Amygdala (tissue), 56 donors: Measurements from ENCODE around the gene YIPF2.
"Not testable (repeated sequence)": the region's sequence is repeated elsewhere in the genome, so short reads cannot be mapped to it uniquely, and the experiment has no call there.

Experiments used
- DNase-seq, 56 donors: peaks; one replicate each; lab custom pipeline; 2025; lab: John Stamatoyannopoulos, UW

YIPF2 gene

DNA sequence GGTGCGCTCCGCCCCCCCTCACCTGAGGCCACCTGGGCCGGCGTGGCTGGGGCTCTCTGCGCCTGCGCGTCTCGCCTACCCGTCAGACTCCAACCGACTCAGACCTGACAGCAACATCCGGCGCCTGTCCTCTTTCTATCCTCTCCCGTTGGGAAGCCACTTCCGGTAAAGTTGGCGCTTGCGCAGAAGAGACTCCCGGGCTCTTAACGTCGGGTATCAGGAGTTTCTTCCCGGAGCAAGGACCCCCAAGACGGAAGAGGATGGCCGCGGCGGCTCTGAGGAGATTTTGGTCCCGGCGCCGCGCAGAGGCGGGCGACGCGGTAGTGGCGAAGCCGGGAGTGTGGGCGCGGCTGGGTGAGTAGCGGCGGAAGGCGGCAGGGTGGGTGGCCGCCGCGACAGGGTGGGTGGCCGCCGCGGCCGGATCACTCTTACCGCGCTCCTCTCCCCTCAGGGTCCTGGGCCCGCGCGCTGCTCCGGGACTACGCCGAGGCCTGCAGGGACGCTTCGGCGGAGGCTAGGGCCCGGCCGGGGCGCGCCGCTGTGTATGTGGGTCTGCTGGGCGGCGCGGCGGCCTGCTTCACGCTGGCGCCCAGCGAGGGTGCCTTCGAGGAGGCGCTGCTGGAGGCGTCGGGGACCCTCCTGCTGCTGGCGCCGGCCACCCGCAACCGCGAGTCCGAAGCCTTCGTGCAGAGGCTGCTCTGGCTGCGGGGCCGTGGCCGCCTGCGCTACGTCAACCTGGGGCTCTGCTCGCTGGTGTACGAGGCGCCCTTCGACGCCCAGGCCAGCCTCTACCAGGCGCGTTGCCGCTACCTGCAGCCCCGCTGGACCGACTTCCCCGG lies at the start of gene YIPF2, which contains the start of gene TIMM29:
YIPF2 (minus strand) TSS at position 77 of the 839 bp plus-strand sequence. CDS start 229 bp downstream, outside the sequence.
TIMM29 (plus strand) TSS at position 249 of the 839 bp plus-strand sequence; CDS start at position 261, 12 bp downstream.
- peak; percentile 32 to 98 (median 94) for DNase-seq

DNA sequence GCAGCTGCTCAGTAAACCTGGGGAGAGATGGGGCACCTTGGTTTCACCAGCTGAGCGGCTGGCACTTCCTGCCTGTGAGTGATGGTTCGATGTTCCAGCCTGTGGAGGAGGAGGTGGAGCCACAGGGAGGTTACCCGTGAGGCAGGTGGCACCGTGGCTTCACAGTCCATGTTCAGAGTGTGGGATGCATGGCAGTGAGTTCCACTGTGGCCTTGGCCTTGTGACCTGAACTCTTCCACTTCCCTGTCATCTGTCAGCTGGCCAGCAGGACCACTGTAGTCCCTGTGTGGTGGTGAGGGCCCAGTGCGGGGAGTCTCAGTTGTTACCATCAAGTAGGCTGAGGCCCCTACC lies 49.3 kb upstream of the YIPF2 start:
- no peak for DNase-seq

DNA sequence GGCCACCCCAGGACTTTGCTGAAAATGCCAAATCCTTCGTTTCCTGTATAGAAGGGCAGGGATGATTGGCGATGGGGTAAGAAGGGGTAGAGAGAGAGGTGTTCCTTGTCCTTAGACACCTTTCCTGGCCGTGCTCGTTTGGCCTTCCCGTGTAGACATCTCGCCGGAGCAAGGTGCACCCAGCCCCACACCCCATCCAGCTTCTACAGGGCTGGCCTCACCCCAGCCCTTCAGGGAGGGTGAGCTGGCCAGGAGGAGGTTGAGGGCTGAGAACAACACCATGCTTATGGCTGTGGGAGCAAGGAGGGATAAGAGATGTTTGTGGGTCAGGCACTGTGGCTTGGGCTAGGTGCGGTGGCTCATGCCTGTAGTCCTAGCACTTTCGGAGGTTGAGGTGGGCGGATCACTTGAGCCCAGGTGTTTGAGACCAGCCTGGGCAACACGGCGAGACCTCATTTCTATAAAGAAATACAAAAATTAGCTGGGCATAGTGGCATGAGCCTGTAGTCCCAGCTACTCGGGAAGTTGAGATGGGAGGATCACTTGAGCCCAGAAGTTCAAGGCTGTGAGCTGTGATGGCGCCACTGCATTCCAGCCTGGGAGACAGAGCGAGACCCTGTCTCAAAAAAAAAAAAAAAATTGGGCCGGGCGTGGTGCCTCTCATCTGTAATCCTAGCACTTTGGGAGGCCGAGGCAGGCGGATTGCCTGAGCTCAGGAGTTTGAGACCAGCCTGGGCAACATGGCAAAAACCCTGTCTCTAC lies 47.9 kb upstream of the YIPF2 start:
- no peak for DNase-seq

DNA sequence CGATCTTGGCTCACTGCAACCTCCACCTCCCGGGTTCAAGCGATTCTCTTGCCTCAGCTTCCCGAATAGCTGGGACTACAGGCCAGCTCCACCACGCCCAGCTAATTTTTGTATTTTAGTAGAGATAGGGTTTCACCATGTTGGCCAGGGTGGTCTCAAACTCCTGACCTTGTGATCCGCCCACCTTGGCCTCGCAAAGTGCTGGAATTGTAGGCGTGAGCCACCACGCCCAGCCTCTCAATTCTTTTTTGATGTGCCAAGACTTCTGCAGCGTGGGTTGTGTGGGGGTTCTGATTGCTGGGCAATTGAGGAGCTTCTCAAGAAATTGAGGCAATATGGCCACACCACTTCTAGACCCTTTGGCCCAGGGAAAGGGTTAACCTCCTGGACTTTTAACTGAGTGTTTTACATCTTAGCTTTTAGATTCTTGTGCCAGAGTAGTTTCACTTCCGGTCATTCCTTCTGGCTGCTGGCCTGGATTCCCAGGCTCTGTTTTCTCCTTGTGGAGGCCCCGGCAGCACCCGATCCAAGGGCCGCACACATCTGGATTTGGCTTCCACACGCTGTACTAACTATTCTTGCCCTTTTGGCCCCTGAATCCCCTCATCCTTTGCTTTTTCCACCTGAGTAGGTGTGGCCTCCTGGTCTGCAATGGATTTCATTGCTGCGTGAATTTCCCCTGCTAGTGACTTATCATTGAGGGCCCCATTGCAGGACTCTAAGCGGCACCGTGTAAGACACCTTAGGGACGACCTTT lies 47.1 kb upstream of the YIPF2 start:
- peak in 1 of 56 donors; percentile 11 for DNase-seq

DNA sequence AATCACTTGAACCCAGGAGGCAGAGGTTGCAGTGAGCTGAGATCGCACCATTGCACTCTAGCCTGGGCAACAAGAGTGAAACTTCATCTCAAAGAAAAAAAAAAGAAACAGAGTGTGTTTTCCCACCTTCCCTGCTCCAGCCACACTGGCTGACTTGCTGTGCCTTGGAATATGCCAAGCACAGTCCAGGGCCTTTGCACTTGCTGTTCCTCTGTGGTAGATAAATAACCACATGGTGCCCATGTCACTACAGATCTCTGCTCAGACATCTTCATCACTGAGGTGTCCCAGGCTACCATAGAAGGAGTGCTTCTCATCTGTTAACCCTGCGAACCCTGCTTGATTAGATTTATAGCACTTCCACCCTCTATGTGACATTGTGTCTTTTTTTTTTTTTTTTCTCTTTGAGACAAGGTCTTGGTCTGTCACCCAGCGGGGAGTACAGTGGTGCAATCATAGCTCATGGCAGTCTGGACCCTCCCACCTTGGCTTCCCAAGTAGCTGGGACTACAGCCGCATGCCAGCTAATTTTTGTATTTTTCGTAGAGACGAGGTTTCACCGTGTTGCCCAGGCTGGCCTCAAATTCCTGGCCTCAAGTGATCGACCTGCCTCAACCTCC lies 42.8 kb upstream of the YIPF2 start:
- DNase-seq, result no peak

DNA sequence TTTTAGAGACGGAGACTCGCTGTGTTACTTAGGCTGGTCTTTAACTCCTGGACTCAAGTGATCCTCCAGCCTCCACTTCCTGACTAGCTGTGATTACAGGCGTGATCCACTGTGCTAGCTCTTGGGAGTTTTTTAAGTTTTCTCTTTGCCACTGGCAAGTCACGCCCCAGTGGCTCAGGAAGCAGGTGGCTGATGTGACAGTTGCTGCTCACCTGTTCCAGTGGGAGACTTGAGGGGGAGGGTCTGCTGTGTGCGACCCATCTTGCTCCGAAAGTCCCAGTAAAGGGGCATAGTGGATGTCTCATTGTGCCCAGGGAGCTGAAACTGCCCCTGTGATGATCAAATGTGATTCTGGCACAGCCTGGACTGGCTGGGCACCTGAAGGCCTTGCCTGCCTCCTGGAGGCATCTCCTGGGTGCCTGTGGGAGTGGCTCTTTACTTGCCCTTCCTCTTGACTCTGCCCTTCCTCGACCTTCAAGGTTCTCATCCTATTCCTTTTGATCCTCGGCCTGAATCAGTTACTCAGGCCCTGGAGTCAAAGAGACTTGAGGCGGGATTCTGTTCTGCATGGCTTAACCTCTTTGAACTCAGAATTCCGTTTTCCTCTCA lies 40.2 kb upstream of the YIPF2 start:
- DNase-seq, result no peak

DNA sequence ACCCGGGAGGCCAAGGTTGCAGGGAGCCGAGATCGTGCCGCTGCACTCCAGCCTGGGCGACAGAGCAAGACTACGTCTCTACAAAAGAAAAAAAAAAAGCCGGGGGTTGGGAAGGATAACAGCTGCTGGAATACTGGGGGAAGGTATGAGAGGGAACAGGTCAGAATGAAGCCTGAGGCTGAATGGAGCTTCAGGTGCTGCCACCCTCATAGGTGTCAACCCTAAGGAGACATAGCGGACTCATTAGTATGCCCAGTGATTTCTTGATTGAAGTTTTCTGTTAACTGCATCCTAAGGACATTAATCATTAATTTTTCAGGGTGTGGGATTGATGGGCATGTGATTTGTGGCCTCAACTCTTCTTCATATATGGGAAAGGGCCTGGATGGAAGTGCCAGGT lies 38.4 kb upstream of the YIPF2 start:
- DNase-seq, result no peak

DNA sequence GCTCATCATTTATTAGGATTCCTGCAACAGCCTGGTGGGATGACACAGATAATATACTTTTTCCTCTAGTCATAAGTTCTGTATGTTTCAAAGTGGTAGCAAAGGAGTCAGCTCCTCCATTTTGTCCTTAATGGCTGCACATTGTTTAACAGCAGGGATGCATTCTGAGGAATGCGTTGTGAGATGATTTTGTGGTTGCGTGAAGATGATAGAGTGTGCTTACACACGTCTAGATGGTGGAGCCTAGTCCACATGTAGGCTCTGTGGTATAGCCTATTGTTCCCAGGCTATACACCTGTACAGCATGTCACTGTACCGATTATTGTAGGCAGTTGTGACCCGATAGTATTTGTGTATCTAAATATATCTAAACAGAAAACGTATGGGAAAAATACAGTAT lies 37.0 kb upstream of the YIPF2 start:
- no peak for DNase-seq

DNA sequence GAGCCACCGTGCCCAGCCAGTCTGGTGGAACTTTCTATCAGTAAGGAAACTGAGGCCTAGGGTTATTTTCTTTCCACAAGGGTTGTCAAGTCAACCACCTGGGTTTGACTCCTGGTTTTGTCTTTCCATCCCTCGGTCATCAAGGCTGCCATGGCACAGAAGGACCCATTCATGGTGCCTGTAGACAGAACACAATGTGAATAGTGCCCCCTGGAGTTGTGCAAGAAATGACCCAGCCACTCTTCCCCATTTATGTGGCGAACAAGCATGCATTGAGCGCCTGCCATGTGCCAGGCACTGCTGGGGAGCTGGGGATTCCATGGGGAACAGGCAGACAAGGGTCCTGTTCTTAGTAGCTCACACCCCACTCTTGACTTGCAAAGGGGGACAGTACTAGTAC lies 36.5 kb upstream of the YIPF2 start:
- DNase-seq, result no peak

DNA sequence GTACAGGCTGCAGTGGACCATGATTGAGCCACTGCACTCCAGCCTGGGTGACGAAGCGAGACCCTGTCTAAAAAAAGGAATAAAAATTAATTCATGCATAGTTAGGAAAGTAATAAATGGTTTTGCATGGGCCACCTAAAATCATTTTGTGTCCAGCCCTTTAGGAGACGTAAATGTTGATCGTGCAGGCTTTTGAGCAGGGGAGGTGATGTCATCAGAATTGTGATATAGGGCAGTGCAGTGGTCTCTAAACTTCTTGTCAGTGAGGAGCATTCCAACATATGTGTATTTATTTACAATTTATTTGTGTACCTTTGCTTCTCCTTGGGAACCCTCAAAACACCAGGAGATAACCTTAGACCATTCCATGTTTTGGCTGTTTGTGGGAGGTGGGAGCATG lies 35.4 kb upstream of the YIPF2 start:
- DNase-seq, result no peak

DNA sequence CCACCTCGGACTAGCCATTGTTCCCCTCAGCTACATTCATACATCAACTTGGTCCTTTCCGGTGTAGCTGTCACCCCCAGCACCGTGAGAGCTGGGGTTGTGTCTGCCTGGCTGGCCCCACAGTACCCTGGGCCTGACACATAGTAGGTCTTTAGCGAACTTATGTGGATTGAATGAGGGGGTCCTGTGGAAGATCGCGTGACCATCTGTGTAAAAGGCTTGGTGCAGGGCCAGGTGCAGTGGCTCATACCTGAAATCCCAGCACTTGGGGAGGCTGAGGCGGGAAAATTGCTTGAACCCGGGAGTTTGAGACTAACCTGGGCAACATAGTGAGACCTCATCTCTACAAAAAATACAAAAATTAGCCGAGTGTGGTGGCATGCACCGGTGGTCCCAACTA lies 34.4 kb upstream of the YIPF2 start:
- no peak for DNase-seq

DNA sequence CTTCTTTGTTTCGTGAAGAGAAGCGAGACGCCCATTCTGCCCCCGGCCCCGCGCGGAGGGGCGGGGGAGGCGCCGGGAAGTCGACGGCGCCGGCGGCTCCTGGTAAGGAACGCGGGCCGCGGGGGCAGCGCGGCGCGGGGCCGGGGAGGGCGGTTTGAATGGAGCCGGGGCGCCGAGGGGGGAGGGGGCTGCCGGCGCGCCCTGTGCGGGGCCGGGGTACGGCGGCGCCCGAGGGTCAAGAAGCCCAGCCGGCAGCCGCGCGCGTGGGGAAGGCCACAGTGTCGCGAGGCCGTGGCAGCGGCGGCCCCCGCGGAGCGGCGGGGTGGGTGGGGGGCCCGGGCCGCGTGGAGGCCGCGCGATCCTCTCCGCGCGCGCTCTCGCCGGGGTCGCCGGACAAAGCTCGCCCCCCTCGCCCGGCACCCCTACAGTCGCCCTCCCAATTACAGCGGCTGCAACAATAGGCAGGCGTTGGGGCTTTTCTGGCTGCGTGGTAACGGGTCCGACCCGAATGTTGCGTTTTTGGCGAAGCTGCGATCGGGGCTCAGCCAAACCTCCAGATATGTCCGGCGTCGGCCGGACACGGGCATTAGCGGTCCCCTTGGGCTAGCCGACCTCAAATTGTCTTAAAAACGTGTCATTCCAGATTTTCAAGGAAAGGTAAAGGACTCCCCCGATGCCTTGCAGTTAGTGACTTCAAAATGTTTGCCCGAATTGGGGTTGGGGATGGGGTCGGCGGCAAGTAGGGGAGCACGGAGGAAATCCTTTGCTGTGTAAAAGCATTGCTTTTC lies 32.8 kb upstream of the YIPF2 start:
- DNase-seq, result peak in 29 of 56 donors; percentile 3 to 83 (median 67)

DNA sequence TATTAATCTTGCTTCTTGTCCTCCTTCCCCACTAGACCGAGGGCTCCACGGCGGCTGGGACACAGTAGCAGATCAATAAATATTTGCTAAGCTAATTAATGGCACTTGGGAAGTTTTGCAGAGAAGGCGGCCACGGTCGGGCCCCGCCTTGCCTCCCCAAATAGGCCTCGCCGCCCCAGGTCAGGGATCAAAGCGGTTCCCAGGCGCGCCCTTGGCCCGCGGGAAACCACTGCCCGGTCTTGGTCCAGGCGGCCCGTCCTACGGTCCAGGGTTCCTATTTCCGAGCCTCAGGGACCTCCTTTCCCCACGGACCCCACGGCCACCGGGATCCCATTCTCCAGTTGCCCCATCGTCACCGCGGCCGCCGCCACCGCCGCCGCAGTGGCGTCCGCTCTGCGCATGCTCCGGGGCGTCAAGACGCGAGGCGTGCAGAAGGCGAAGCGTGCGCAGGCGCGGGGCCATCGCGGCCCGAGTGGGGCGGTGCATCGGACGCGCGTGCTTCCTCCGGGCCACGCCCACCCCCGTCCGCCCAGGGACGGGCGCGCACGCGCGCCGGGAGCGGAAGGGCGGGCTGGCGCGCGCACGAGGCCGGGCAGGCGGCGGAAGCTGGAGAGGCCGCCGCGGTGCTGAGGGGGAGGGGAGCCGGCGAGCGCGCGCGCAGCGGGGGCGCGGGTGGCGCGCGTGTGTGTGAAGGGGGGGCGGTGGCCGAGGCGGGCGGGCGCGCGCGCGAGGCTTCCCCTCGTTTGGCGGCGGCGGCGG lies 32.1 kb upstream of the YIPF2 start, which contains the start of gene SMARCA4:
SMARCA4 (plus strand) TSS at position 717 of the 759 bp plus-strand sequence. CDS start 23,122 bp downstream, outside the sequence.
- DNase-seq, result peak in 55 of 56 donors; percentile 44 to 98 (median 89)

DNA sequence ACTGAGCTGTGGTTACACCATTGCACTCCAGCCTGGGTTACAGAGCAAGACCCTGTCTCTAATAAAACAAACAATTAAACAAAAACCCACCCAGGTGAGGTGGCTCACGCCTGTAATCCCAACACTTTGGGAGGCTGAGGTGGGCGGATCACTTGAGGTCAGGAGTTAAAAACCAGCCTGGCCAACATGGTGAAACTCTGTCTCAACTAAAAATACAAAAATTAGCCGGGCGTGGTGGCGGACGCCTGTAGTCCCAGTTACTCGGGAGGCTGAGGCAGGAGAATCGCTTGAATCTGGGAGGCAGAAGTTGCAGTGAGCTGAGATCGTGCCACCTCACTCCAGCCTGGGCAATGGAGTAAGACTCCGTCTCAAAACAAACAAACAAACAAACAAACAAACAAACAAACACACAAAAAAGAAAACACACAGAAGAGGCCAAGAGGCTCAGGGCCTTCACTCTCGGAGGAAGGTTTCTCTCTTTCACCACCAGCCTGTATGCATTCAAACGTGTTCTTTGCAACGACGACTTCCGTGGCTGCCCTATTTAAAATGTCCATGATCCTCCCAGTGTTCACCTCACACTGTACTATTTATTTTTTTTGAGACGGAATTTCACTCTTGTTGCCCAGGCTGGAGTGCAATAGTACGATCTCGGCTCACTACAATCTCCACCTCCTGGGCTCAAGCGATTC lies 31.0 kb upstream of the YIPF2 start:
- DNase-seq, result not testable (repeated sequence)

DNA sequence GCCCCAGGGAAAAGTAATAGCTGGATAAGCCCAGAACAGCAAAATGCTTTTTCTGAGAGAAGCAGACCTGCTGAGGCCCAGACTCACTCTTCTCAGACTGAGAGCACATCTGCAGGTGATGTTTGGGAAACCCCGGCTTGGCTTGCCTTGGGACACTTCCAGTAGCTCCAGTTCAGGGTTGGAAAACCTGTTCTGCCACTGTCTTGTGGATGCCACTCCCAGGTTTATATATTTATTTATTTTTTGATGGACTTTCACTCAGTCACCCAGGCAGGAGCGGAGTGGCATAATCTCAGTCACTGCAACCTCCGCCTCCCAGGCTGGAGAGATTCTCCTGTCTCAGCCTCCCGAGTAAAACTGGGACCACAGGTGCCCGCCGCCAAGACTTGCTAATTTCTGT lies 24.4 kb upstream of the YIPF2 start:
- DNase-seq, result no peak

DNA sequence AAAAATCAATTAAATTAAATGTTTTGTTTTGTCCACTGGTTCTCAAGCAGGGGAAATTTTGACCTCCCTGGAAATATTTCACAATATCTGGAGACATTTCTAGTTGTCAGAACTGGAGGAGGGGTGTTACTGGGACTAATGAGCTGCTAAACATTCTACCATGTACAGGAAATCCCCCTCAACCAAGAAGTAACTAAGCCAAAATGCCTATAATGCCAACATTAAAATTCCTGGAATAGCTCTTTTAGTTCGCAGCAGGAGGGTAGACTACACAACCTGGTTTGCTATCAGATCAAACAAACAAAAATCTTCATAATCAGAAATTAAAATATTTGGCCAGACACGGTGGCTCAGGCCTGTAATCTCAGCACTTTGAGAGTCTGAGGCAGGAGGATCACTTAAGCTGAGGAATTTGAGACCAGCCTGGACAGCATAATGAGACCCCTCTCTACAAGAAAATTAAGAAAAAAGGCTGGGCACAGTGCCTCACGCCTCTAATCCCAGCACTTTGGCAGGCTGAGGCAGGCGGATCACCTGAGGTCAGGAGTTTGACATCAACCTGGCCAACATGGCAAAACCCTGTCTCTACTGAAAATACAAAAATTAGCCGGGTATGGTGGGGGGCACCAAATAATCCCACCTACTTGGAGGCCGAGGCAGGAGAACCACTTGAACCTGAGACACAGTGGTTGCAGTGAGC lies 18.7 kb upstream of the YIPF2 start:
- DNase-seq, result no peak

DNA sequence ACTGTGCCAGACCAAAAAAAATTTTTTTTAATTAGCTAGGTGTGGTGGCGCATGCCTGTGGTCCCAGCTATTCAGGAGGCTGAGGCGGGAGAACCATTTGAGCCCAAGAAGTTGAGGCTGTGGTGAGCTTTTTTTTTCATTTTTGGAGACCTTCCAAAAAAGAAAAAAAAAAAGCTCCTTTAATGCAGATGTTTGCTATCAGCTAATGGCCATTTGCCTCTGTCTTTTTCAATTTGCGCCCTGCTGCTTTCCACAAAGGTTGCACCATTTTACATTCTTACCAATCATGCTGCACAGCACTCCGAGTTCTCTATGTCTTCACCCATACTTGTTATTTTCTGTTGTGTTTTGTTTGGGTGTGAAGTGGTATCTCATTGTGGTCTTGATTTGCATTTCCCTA lies 16.8 kb upstream of the YIPF2 start:
- no peak for DNase-seq
